Measurements from ENCODE around the gene LIMS2. TPM values are rescaled to one million over a fixed set of nuclear protein-coding genes. Genes with fewer than 3 reads are reported as not detected.
A peak's percentile ranks its signal among the peaks of the same experiment; 100 is the strongest.

The LIMS2 gene
- total RNA-seq, 6 experiments from 2014 or later = 47.8 to 65.0 (median 59.1) TPM

DNA sequence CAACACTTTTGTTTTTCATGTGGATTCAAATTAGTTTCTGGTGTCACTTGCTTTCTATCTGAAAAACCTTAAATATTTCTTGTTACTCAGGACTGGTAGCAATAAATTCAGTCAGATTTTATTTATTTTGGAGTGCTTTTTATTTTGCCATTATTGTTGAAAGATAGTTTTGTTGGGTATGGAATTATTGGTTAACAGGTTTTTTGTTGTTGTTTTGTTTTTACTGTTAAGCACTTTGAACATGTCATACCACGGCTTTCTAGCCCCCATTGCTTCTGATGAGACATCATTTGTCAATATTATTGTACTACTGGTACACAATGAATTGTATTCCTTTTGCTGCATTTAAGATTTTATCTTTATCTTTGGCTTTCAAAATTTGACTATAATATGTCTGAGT is 13.1 kb upstream of the LIMS2 start:
- peaks cover 26% of the 10 kb centered on the region for H3K36me3 Mint-ChIP-seq (ENCODE audit: low read depth)
- TF ChIP-seq, protein P1, sequence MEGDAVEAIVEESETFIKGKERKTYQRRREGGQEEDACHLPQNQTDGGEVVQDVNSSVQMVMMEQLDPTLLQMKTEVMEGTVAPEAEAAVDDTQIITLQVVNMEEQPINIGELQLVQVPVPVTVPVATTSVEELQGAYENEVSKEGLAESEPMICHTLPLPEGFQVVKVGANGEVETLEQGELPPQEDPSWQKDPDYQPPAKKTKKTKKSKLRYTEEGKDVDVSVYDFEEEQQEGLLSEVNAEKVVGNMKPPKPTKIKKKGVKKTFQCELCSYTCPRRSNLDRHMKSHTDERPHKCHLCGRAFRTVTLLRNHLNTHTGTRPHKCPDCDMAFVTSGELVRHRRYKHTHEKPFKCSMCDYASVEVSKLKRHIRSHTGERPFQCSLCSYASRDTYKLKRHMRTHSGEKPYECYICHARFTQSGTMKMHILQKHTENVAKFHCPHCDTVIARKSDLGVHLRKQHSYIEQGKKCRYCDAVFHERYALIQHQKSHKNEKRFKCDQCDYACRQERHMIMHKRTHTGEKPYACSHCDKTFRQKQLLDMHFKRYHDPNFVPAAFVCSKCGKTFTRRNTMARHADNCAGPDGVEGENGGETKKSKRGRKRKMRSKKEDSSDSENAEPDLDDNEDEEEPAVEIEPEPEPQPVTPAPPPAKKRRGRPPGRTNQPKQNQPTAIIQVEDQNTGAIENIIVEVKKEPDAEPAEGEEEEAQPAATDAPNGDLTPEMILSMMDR (IDR thresholded peaks at IDR 0.05) = no peak

DNA sequence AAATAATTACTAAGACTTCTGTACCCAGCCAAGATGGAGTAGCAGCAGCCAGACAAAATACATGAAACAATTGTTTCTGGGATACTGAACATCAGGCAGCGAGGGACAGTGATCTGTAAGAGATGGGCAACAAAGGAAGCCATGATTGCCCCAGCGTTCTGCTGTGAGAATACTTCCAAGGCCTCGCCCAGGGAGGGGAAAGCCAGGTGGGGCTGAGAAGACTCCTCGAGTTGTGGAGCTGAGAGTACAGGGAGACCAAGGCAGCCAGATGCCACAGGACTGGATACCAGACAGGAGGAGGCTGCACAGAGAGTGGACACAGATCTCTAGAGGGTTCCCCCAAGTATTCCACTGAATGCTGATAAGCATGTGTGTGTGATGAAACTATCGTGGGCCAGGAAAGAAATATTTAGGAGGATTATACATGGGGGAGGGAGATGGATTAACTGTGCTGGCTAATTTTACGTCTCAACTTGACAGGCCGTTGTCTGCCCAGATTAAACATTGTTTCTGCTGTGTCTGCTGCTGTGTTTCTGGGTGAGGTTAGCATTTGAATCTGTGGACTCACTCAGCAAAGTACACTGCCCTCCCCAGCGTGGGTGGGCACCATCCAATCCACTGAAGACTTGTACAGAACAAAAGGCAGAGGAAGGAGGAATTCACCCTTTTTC is 10.2 kb upstream of the LIMS2 start:
- TF ChIP-seq, protein P1 (IDR thresholded peaks at IDR 0.05) = no peak
- H3K27me3 Mint-ChIP-seq (ENCODE audit: insufficient read depth) = peaks cover 4% of the 10 kb centered on the region
- peaks cover 22% of the 10 kb centered on the region for H3K9me3 Mint-ChIP-seq
- peaks cover 23% of the 10 kb centered on the region for H3K4me1 Mint-ChIP-seq (ENCODE audit: low read depth)
- H3K36me3 Mint-ChIP-seq (ENCODE audit: low read depth) = peaks cover 11% of the 10 kb centered on the region; the same call in 1 of the 2 replicates
- no peak overlapping the region for H3K27ac Mint-ChIP-seq
- no peak for DNase-seq
- no peak overlapping the region for H3K4me3 Mint-ChIP-seq

More for the DNA sequence above, 13.1 kb upstream of the LIMS2 start:
- Mint-ChIP-seq H3K4me1 (ENCODE audit: low read depth) (peaks cover 7% of the 10 kb centered on the region), H3K27me3 (ENCODE audit: insufficient read depth) (peaks cover 3% of the 10 kb centered on the region), H3K27ac (no peak overlapping the region), H3K4me3 (no peak overlapping the region), H3K9me3 (peaks cover 33% of the 10 kb centered on the region)
- DNase-seq = no peak

DNA sequence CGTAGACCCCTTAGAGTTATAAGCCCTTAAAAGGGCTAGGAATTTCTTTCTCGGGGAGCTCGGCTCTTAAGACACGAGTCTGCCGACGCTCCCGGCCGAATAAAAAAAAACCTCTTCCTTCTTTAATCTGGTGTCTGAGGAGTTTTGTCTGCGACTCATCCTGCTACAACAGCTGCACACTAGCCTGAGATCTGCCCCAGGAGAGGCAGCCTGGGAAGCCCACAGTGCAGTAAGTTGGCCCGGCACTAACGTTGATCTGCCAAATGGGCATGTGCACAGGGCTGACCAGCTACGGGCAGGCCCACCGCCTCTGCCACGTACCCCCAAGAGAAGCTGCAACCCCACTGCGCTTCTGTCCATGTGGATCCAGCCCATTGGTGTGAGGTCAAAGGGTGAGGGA is 8.4 kb upstream of the LIMS2 start:
- peaks cover 23% of the 10 kb centered on the region for H3K4me1 Mint-ChIP-seq (ENCODE audit: low read depth)
- DNase-seq = peak; percentile 32
- H3K27me3 Mint-ChIP-seq (ENCODE audit: insufficient read depth) = peaks cover 5% of the 10 kb centered on the region
- peaks cover 9% of the 10 kb centered on the region for H3K9me3 Mint-ChIP-seq
- TF ChIP-seq, protein P1 (IDR thresholded peaks at IDR 0.05) = no peak
- peak overlapping the region; percentile 59; the same call in 1 of the 2 replicates for H3K4me3 Mint-ChIP-seq
- 0 out of 2 replicates have a peak, but pooled peaks cover 3% of the 10 kb centered on the region for H3K36me3 Mint-ChIP-seq (ENCODE audit: low read depth)
- H3K27ac Mint-ChIP-seq = peak overlapping the region; percentile 28; the same call in 1 of the 2 replicates

DNA sequence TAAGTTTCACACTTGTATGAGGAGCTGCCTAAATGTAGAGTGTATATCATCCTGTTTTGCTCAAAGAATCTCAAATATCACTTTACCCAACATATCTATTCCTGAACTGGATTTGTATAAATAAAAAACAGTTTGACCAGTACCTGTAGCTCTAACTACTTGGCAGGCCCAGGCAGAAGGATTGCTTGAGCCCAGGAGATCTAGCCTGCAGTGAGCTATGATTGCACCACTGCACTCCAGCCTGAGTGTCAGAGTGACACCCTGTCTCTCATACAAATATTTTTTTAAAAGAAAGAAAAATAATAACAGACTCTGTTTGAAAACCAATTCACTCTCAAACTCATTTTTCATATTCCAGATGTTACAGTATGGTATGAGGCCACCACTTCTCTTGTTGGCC is 7.7 kb upstream of the LIMS2 start:
- TF ChIP-seq, protein P1 (IDR thresholded peaks at IDR 0.05) = no peak
- DNase-seq = no peak
- Mint-ChIP-seq H3K4me3 (no peak overlapping the region), H3K9me3 (peaks cover 2% of the 10 kb centered on the region), H3K27me3 (ENCODE audit: insufficient read depth) (peaks cover 8% of the 10 kb centered on the region), H3K27ac (no peak overlapping the region), H3K36me3 (ENCODE audit: low read depth) (no peaks in the 10 kb centered on the region), H3K4me1 (ENCODE audit: low read depth) (peaks cover 23% of the 10 kb centered on the region)

DNA sequence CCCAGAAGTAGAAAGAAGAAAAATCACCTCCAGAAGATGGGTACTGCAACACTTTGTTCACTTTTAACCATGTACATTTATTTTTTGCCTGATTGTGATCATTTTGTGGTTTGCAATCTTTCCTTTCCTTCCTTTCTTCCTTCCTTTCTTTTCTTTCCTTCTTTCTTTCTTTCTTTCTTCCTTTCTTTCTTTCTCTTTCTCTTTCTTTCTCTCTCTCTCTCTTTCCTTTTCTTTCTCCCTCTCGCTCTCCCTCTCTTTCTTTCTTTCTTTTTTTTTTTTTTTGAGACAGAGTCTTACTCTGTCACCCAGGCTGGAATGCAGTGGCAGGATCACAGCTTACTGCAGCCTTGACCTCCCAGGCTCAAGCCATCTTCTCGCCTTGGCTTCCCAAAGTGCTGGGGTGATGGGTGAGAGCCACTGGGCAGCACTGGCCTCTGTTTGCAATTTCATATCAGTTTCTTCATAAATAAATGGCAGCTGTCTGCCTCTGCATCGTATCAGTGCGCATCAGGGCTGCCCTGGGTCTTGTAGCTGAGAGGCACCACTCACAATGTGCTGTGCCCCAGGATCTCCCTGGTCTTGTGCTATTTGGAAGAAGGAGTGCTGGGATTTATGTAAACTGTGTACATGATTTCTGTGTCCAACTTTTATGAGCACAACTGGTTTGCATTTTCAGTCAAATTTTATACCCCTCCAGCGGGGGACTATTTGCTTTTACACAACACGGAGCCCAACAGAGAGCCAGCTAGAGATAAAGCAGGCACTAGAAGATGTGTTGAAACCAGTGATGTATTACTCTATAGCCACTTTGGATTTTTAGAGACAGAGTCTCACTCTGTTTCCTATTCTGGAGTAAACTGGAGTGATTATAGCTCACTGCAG is 6.9 kb upstream of the LIMS2 start:
- Mint-ChIP-seq H3K27ac (no peak overlapping the region), H3K36me3 (ENCODE audit: low read depth) (no peaks in the 10 kb centered on the region), H3K4me1 (ENCODE audit: low read depth) (peaks cover 23% of the 10 kb centered on the region), H3K9me3 (no peaks in the 10 kb centered on the region), H3K27me3 (ENCODE audit: insufficient read depth) (peaks cover 14% of the 10 kb centered on the region), H3K4me3 (no peak overlapping the region; the same call in 1 of the 2 replicates)
- TF ChIP-seq, protein P1 (IDR thresholded peaks at IDR 0.05) = no peak
- DNase-seq = no peak
